HG02571 (cell line): ENCODE measurements around the gene ZNF146.
"Not testable (repeated sequence)": the region's sequence is repeated elsewhere in the genome, so short reads cannot be mapped to it uniquely, and the experiment has no call there.

Experiments
- ATAC-seq: cut with Tn5 transposase; IDR thresholded peaks from one replicate; pipeline ENCODE4 v1.9.1; 2021; ENCODE audit warnings: mild to moderate bottlenecking, moderate library complexity; ENCODE audit not compliant: unreplicated experiment

ZNF146 gene

GRCh38 chr19:36269295-36269694 is 54.4 kb downstream of the ZNF146 start:
- not testable (repeated sequence) for ATAC-seq
